IPS-18c (cell line): ENCODE measurements around the gene CAMK1D.
"Not testable (repeated sequence)": the region's sequence is repeated elsewhere in the genome, so short reads cannot be mapped to it uniquely, and the experiment has no call there.

Source experiments
- H3K4me3 ChIP-seq: 2 replicates; pipeline ENCODE4 v1.7.0; 2013; ENCODE audit warnings: low read depth, mild to moderate bottlenecking, low read length, moderate library complexity; ENCODE audit not compliant: insufficient read depth
- H3K9me3 ChIP-seq: one replicate; pipeline ENCODE4 v1.6.1; 2013; ENCODE audit warnings: mild to moderate bottlenecking, low read length, moderate library complexity; ENCODE audit not compliant: control insufficient read depth, insufficient read depth

Gene CAMK1D

GRCh38 chr10:12335169-12335568 is 14.2 kb upstream of the CAMK1D start:
- not testable (repeated sequence) for H3K4me3 ChIP-seq, H3K9me3 ChIP-seq

- no peaks in the 10 kb centered on the region for H3K9me3 ChIP-seq
- H3K4me3 ChIP-seq = no peak overlapping the region
Measured at GRCh38 chr10:12337453-12338372, 11.6 kb upstream of the CAMK1D start.

DNA sequence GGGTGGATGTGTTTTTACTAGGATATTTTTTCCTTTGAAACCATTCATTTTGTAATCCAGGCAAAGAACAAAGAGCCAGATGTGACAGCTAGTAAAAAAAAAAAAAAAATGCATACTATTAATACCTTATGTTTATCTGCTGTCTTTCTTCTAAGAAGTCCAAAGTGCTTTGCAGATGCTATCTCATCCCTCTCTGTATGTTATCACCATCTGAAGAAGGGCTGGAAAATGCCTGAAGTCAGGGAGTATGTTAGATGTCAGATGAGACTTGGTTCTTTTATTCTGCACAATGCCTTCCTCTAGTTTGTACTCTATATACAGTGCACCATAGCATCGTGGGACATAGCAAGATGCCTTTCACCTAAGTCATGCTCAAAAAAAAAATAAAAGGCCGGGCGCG is 10.4 kb upstream of the CAMK1D start:
- Histone ChIP-seq H3K4me3 (no peak overlapping the region), H3K9me3 (no peaks in the 10 kb centered on the region)

DNA sequence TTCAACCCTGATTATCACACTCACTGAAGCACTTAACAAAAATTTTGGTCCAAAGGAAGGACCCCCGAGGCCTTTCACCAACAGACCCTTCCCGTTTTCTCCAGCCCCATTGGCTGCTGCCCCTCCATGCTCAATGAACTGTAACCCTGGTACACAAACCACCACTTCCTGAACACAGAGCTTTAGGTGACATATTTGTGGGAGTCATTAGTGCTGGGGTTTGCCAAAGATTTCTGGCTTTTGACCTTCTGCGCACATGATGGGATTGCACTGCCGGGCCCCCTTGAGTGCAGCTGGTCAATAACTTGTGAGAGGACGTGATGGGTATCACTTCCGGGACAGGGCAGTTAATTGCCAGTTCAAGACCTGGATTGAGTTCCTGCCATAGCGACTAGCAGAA is 9.0 kb upstream of the CAMK1D start:
- H3K4me3 ChIP-seq = no peak overlapping the region
- no peaks in the 10 kb centered on the region for H3K9me3 ChIP-seq

- H3K9me3 ChIP-seq = no peaks in the 10 kb centered on the region
- H3K4me3 ChIP-seq = no peak overlapping the region
Measured at GRCh38 chr10:12340937-12341336, 8.4 kb upstream of the CAMK1D start.

- H3K9me3 ChIP-seq = no peaks in the 10 kb centered on the region
Measured at GRCh38 chr10:12341526-12341925, 7.8 kb upstream of the CAMK1D start.

DNA sequence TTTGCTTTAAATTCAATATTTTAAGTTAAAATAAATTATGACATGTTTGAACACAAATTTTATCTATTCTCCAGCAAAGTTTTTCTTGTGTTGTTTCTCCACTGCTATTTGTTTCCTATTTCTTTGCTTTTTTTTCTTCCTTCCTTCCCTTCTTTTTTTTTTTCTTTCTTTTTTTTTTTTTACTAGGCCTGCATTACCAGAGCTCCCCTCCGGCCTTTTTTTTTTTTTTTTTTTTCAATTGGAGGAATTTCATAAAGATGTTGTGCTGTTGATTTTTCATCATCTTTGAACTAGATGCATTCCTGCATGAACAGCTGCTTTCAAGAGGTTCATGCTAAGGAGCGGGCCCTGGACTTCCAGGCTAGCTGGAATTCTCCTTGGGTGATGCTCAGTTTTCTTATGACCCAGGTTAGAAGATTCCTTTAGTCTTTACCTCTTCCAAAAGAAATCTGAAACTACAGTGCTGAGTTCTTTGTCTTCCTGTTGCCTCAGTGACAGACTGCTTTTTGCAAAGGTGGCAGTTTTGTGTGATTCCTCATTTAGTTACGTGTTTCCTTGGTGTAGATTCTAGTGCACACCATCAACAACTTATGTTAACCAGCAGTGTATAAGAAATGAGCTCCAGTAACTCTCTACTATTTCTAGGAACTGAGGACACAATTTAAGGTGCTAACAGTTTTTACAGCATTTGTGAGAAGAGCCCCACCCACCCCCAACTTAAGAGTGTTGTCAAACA is 4.8 kb upstream of the CAMK1D start:
- H3K9me3 ChIP-seq = no peaks in the 10 kb centered on the region
- H3K4me3 ChIP-seq = no peak overlapping the region

More at GRCh38 chr10:12341526-12341925, 7.8 kb upstream of the CAMK1D start:
- no peak overlapping the region for H3K4me3 ChIP-seq

- no peaks in the 10 kb centered on the region for H3K9me3 ChIP-seq
Measured at GRCh38 chr10:12346707-12347106, 2.6 kb upstream of the CAMK1D start.

GRCh38 chr10:12348294-12348869 is 965 bp upstream of the CAMK1D start:
- H3K4me3 ChIP-seq = peak overlapping the region; percentile 46
- no peaks in the 10 kb centered on the region for H3K9me3 ChIP-seq

More at GRCh38 chr10:12346707-12347106, 2.6 kb upstream of the CAMK1D start:
- H3K4me3 ChIP-seq = no peak overlapping the region

GRCh38 chr10:12349629-12350166 is 351 bp downstream of the CAMK1D start:
- no peaks in the 10 kb centered on the region for H3K9me3 ChIP-seq
- H3K4me3 ChIP-seq = peak overlapping the region; percentile 86

DNA sequence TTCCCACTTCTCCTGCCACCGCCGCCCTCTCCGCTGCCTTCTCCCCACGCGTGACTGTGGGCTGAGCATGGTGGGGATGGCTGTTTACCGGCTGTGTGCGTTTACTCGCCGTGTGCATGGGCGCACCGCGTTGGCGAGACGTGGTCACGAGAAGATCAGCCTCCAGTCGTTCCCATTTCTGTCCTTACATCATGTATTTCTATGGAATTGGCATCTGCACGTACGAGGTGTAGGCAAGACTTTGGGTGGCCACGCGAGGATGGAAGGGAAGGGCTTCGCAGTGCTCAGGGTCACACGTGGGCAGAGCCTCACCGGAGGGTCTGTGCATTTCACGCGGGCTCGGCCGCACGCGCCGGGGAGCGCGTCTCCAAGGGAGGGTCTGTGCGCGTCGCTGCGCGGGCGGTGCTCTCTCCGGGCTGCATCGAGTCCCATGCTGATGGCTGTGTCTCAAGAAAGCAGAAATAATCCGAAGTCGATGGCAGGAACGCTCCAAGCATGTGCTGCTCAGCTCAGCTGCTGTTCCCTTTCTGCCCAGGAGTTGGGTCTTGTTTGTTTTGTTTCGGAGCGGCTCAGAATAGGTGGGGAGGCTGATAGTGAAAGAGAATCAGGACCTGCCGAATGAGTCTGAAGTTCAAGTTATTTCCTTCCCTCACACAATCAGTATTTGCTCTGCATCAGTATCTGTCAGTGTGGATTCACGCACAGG is 973 bp downstream of the CAMK1D start:
- H3K4me3 ChIP-seq = peak overlapping the region; percentile 86
- H3K9me3 ChIP-seq = no peaks in the 10 kb centered on the region

GRCh38 chr10:12350925-12351324 is 1.6 kb downstream of the CAMK1D start:
- H3K4me3 ChIP-seq = peak overlapping the region; percentile 86

DNA sequence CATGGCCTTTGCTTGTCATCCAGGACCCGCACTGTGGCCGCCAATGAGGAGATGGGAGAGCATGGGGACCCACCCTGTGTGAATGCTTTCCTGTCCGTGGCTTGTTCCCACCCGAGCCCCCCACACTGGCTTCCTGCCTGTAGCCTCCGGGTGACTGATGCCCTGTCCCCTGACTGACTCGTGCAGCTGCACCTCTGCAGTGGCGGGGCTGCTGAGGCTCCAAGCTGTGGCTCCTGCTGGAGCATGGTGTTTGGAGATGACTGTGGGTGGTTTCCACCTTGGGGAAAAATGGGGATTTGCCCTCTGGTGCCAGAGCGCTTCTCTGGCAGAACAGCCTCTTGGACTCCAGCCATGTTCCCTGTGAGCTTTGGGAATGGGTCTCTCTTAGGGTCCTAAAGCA is 2.1 kb downstream of the CAMK1D start:
- Histone ChIP-seq H3K4me3 (no peak overlapping the region; the same call in 1 of the 2 replicates), H3K9me3 (no peaks in the 10 kb centered on the region)

More at GRCh38 chr10:12350925-12351324, 1.6 kb downstream of the CAMK1D start:
- no peaks in the 10 kb centered on the region for H3K9me3 ChIP-seq

GRCh38 chr10:12351889-12352288 is 2.5 kb downstream of the CAMK1D start:
- Histone ChIP-seq H3K9me3 (no peaks in the 10 kb centered on the region), H3K4me3 (no peak overlapping the region)

- no peaks in the 10 kb centered on the region for H3K9me3 ChIP-seq
- H3K4me3 ChIP-seq = no peak overlapping the region
Measured at GRCh38 chr10:12353399-12354242, 4.3 kb downstream of the CAMK1D start.

DNA sequence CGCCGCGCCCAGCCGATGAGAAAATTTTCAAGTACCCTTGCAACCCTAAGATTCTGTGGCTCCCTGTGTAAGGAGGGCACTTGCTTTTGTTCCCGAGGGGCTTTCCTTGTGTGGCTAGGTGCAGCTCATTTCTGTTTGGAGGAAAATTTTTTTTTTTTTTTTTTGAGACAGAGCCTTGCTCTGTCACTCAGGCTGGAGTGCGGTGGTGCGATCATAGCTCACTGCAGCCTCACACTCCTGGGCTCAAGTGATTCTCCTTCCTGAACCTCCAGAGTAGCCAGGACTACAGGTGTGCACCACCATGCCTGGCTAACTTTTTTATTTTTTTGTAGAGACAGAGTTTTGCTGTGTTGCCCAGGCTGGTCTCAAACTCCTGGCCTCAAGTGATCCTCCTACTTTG is 5.3 kb downstream of the CAMK1D start:
- not testable (repeated sequence) for H3K9me3 ChIP-seq, H3K4me3 ChIP-seq
